WTC11 (cell line): ENCODE measurements around the gene NUDT3. TPM values are rescaled to one million over a fixed set of nuclear protein-coding genes. Genes with fewer than 3 reads are reported as not detected.

Source experiments
- AFF4 ChIP-seq: sonication (generic); formaldehyde crosslinking; IDR thresholded peaks from 2 replicates; pipeline ENCODE4 v1.8.1; 2023; ENCODE audit warnings: mild to moderate bottlenecking, missing genetic modification reagents, borderline replicate concordance
- ARID4B ChIP-seq: sonication (generic); formaldehyde crosslinking; IDR thresholded peaks from 2 replicates; pipeline ENCODE4 v1.8.0; 2023; ENCODE audit warnings: missing genetic modification reagents, mild to moderate bottlenecking, borderline replicate concordance
- CREM ChIP-seq: sonication (generic); formaldehyde crosslinking; IDR thresholded peaks from 2 replicates; pipeline ENCODE4 v1.8.1; 2022; ENCODE audit warnings: mild to moderate bottlenecking, missing genetic modification reagents, moderate library complexity
- CTCF ChIP-seq: fragments of 200-600 bp; IDR thresholded peaks from 2 replicates; pipeline ENCODE4 v1.8.0; 2022; ENCODE audit warnings: antibody characterized with exemption
- E2F1 ChIP-seq: sonication (generic); formaldehyde crosslinking; IDR thresholded peaks from 2 replicates; pipeline ENCODE4 v1.8.0; 2022; ENCODE audit warnings: mild to moderate bottlenecking, missing genetic modification reagents
- ERG ChIP-seq: fragments of 250-450 bp; sonication (Bioruptor Pico); IDR thresholded peaks from 2 replicates; pipeline ENCODE4 v1.8.0; 2021; ENCODE audit warnings: mild to moderate bottlenecking
- ESRRA ChIP-seq: sonication (generic); formaldehyde crosslinking; IDR thresholded peaks from 2 replicates; pipeline ENCODE4 v1.8.1; 2022; ENCODE audit warnings: mild to moderate bottlenecking, missing genetic modification reagents, borderline replicate concordance
- ETV6 ChIP-seq: sonication (generic); formaldehyde crosslinking; IDR thresholded peaks from 2 replicates; pipeline ENCODE4 v1.8.1; 2022; ENCODE audit warnings: mild to moderate bottlenecking, missing genetic modification reagents
- GABPB1 ChIP-seq: sonication (generic); formaldehyde crosslinking; IDR thresholded peaks from 2 replicates; pipeline ENCODE4 v1.8.1; 2023; ENCODE audit warnings: mild to moderate bottlenecking, missing genetic modification reagents
- IRF1 ChIP-seq: sonication (generic); formaldehyde crosslinking; IDR thresholded peaks from 2 replicates; pipeline ENCODE4 v1.8.0; 2023; ENCODE audit warnings: missing genetic modification reagents
- IRF2 ChIP-seq: sonication (generic); formaldehyde crosslinking; IDR thresholded peaks from 2 replicates; pipeline ENCODE4 v1.8.0; 2022; ENCODE audit warnings: low read depth, missing genetic modification reagents, borderline replicate concordance
- JUN ChIP-seq: sonication (generic); formaldehyde crosslinking; IDR thresholded peaks from 2 replicates; pipeline ENCODE4 v1.8.0; 2023; ENCODE audit warnings: mild to moderate bottlenecking, missing genetic modification reagents
- NR3C1 ChIP-seq: sonication (generic); formaldehyde crosslinking; conservative IDR thresholded peaks from 2 replicates; pipeline ENCODE4 v1.8.1; 2023; ENCODE audit warnings: low read depth, mild to moderate bottlenecking, missing genetic modification reagents
- OVOL2 ChIP-seq: fragments of 250-450 bp; sonication (Bioruptor Pico); IDR thresholded peaks from 2 replicates; pipeline ENCODE4 v1.9.0; 2021; ENCODE audit warnings: mild to moderate bottlenecking, borderline replicate concordance
- SMAD3 ChIP-seq: sonication (generic); formaldehyde crosslinking; IDR thresholded peaks from 2 replicates; pipeline ENCODE4 v1.8.0; 2022; ENCODE audit warnings: missing genetic modification reagents, mild to moderate bottlenecking, borderline replicate concordance
- TP53 ChIP-seq: sonication (generic); formaldehyde crosslinking; IDR thresholded peaks from 2 replicates; pipeline ENCODE4 v1.8.1; 2023; ENCODE audit warnings: mild to moderate bottlenecking, missing genetic modification reagents
- USF2 ChIP-seq: sonication (generic); formaldehyde crosslinking; IDR thresholded peaks from 2 replicates; pipeline ENCODE4 v1.8.1; 2023; ENCODE audit warnings: mild to moderate bottlenecking, missing genetic modification reagents, moderate library complexity
- ZBTB21 ChIP-seq: sonication (generic); formaldehyde crosslinking; IDR thresholded peaks from 2 replicates; pipeline ENCODE4 v1.8.1; 2023; ENCODE audit warnings: mild to moderate bottlenecking, missing genetic modification reagents, borderline replicate concordance
- ZBTB43 ChIP-seq: sonication (generic); formaldehyde crosslinking; IDR thresholded peaks from 2 replicates; pipeline ENCODE4 v1.8.1; 2023; ENCODE audit warnings: mild to moderate bottlenecking, missing genetic modification reagents
- ZSCAN18 ChIP-seq: fragments of 250-450 bp; sonication (Bioruptor Pico); IDR thresholded peaks from 2 replicates; pipeline ENCODE4 v2.1.2; 2022; ENCODE audit warnings: mild to moderate bottlenecking, moderate library complexity
- total RNA-seq: library from RNA; stranded (reverse); gene quantifications from 3 replicates; pipeline ENCODE4 v1.2.3, GENCODE V29; 2021

The NUDT3 gene
- total RNA-seq, 1 experiment from 2014 or later, result 30.0 TPM

- TF ChIP-seq NR3C1 (CRISPR knock-in tag) (no peak), IRF2 (CRISPR knock-in tag) (no peak), USF2 (CRISPR knock-in tag) (no peak), GABPB1 (CRISPR knock-in tag) (peak; percentile 80), IRF1 (no peak), TP53 (CRISPR knock-in tag) (no peak), ARID4B (CRISPR knock-in tag) (no peak), ZSCAN18 (CRISPR knock-in tag) (no peak), OVOL2 (CRISPR knock-in tag) (no peak), ZBTB21 (CRISPR knock-in tag) (no peak), E2F1 (CRISPR knock-in tag) (no peak), JUN (CRISPR knock-in tag) (no peak), CREM (CRISPR knock-in tag) (no peak; the same call in 1 of the 2 replicates), ZBTB43 (CRISPR knock-in tag) (no peak), ETV6 (0 out of 2 replicates have a peak, but pooled peaks have one; percentile 27), CTCF (no peak), AFF4 (no peak), SMAD3 (CRISPR knock-in tag) (no peak), ESRRA (peak; percentile 68; the same call in 1 of the 2 replicates), ERG (CRISPR knock-in tag) (0 out of 2 replicates have a peak, but pooled peaks have one; percentile 52)
These were observed 154.5 kb downstream of the NUDT3 start (continued) for GRCh38 chr6:34237722-34238584.
